Stimulated activated naive CD8-positive, alpha-beta T cell treated with anti-CD3 and anti-CD28 coated beads, Interleukin-15, Interleukin-2, amounts not matched to agents 100 ng/mL and 50 ng/mL, for 24 hours (primary cell): Measurements from ENCODE around the gene PODN.

ENCODE experiments used
- H3K27ac Mint-ChIP-seq: one replicate; pipeline ENCODE4 v1.8.0; 2021; ENCODE audit warnings: mild to moderate bottlenecking, mixed read lengths
- H3K27me3 Mint-ChIP-seq: one replicate; pipeline ENCODE4 v1.8.0; 2021; ENCODE audit warnings: mixed read lengths
- H3K36me3 Mint-ChIP-seq: one replicate; pipeline ENCODE4 v1.8.0; 2021; ENCODE audit warnings: low read depth, mixed read lengths
- H3K4me1 Mint-ChIP-seq: one replicate; pipeline ENCODE4 v1.8.0; 2021; ENCODE audit warnings: low read depth, mixed read lengths
- H3K4me3 Mint-ChIP-seq: one replicate; pipeline ENCODE4 v1.8.0; 2021; ENCODE audit warnings: mild to moderate bottlenecking, mixed read lengths
- H3K9me3 Mint-ChIP-seq: one replicate; pipeline ENCODE4 v1.8.0; 2021; ENCODE audit warnings: mixed read lengths

The PODN gene

DNA sequence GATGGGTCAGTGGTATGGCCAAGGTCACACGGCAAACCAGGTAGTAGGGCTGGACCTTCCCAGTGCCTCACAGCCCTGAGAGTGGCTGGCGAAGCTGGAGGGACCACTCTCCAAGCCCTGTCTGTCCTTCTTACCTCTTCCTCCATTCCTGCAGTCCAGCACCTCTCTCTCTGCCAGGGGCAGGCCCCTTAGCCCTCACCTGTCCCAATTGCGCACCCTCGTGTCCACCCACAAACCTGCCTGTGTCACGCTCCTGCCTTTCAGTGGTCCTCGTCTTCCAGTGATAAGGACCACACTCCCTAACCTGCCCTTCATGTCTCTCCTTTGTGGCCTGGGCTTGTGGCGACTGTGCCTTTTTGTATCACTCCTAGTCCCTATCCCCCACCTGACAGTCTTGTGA, 3.4 kb downstream of the PODN start:
- Mint-ChIP-seq H3K27ac (no peak overlapping the region), H3K4me3 (no peak overlapping the region), H3K36me3 (no peaks in the 10 kb centered on the region), H3K27me3 (peaks cover 39% of the 10 kb centered on the region), H3K4me1 (no peaks in the 10 kb centered on the region), H3K9me3 (no peaks in the 10 kb centered on the region)

DNA sequence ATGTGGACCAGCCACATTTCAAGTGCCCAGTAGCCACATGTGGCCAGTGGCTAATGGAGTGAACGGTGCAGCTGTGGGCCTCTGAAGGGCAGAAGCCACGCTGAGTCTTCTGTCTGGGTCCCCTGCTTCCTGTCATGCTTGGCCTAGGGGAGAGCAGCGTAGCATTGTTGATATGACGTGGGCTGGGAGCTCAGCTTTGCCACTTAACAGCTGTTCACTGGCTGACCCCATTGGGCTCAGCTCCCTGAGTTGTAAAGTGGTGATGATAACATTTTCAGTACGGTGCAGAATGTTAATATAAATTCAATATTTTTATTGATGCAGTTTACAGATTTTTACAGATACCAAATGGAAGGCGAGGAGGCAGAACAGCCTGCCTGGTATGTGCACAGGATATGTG, 4.5 kb downstream of the PODN start:
- Mint-ChIP-seq H3K4me1 (no peaks in the 10 kb centered on the region), H3K27ac (no peak overlapping the region), H3K9me3 (no peaks in the 10 kb centered on the region)

DNA sequence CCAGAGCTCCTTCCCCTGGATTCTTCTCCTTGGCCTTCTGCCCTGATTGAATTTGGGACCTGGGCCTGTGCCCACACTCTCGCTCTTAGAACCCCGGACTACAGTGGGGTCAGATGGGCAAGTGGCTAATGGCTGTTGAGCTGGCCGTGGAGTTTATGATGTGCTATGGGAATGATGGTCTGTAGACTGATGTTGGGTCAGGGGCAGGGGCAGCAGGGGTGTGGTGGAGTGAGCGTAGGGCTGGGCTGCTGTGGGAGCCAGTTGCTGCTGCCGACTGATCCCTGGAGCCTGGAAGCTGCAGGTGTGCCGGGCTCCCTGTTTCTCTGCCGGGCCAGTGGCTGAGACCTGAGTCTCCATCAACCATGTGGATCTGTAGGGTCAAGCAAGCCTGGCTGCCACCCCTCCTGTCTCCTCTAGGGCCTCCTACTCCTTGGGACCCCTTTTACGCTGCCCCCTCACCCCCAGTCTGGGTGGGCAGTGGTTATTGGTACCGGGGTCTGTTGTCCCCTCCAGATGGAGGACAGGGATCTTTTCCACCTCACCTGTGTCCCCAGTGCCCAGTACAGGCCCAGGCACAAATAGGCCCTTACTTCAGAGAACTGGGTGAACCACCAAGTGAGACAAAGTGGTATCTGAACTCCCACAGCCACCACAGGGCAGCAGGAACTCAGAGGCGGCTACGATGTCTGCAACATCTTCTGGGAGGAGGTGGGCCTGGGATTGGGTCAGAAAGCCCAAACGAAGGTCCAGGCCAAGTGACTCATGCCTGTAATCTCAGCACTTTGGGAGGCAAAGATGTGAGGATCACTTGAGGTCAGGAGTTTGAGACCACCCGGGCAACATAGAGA, 5.1 kb downstream of the PODN start:
- Mint-ChIP-seq H3K27me3 (peaks cover 25% of the 10 kb centered on the region), H3K27ac (no peak overlapping the region), H3K36me3 (no peaks in the 10 kb centered on the region), H3K4me3 (no peak overlapping the region), H3K4me1 (no peaks in the 10 kb centered on the region), H3K9me3 (no peaks in the 10 kb centered on the region)

More for the DNA sequence above, 4.5 kb downstream of the PODN start:
- Mint-ChIP-seq H3K27me3 (peaks cover 28% of the 10 kb centered on the region), H3K4me3 (no peak overlapping the region), H3K36me3 (no peaks in the 10 kb centered on the region)

DNA sequence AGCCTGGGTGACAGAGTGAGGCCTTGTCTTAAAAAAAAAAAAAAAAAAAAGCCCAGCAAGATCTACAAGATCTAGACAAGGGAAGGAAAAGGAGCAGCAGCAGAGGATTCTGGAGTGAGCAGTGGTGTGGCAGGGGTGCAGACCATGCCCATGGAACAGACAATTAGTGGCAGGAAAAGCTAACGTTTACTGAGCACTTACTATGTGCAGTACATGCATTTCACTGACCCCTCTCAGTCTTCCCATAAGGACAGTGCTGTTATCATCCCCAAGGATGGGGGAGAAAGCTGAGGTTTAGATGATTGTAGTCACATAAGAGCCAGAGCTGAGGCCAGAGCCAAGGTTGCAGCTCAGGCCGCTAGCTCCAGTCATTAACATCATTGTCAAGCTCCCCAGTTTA, 5.9 kb downstream of the PODN start:
- Mint-ChIP-seq H3K9me3 (no peaks in the 10 kb centered on the region), H3K4me3 (no peak overlapping the region), H3K4me1 (no peaks in the 10 kb centered on the region), H3K36me3 (no peaks in the 10 kb centered on the region), H3K27me3 (peaks cover 24% of the 10 kb centered on the region), H3K27ac (no peak overlapping the region)

DNA sequence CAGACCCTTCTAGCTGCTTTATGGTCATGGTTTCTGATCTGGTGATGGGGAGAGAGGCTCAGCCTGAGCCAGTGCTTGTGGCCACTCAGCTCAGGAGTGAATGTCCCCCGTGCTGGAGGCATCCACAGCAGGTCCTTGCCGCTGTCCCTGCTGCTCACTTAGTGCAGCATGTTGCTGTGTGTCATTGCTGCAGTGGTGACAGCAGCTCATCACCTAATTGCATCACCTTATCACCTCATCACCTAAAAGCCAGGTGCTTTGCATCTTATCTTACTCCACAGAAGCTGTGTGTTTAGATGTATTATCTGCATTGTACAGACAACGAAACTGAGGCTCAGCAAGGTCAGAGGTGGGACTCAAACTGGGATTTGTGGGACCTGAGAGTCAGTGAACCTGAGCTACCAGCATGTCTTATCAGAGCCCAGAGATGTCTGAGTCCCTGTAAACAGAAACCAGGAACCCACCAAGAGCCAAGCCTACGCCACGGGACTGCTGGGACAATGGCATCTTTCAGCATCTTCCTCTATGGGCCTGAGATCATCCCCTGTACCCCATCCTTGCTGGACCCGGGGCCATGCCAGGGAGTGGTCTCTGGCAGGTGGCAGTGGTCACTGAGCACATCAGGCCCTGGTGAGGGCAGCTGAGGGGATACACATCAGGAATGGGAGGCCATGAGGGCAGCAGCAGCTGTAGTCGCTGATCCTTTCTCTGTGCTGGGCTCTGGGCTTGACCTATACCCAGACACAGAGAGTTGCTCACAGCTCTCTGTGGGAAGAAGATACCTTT, 6.5 kb downstream of the PODN start:
- no peaks in the 10 kb centered on the region for H3K9me3 Mint-ChIP-seq
- no peak overlapping the region for H3K27ac Mint-ChIP-seq
- H3K4me3 Mint-ChIP-seq = no peak overlapping the region
- H3K36me3 Mint-ChIP-seq = no peaks in the 10 kb centered on the region
- H3K27me3 Mint-ChIP-seq = peaks cover 18% of the 10 kb centered on the region
- H3K4me1 Mint-ChIP-seq = no peaks in the 10 kb centered on the region

DNA sequence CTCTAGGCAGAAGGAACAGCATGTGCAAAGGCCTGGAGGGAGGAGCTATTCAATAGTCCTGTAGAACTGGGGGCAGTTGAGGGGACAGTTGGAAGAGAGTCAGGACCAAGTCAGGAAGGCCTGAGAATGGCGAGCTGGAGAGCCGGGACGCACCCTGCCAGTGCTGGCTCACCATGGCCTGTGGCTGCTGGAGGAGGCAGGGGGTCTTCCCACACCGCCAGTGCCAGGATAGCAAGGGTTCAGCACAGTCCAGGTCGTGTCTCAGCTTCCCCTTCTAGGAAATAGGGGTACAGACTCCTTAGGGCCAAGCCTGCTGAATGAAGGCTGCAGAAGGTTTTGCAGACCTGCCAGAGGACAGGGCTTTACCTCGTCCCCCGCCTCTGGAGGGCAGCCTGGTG, 7.3 kb downstream of the PODN start:
- no peak overlapping the region for H3K4me3 Mint-ChIP-seq
- no peaks in the 10 kb centered on the region for H3K4me1 Mint-ChIP-seq
- peaks cover 11% of the 10 kb centered on the region for H3K27me3 Mint-ChIP-seq
- no peak overlapping the region for H3K27ac Mint-ChIP-seq
- no peaks in the 10 kb centered on the region for H3K9me3 Mint-ChIP-seq
- H3K36me3 Mint-ChIP-seq = no peaks in the 10 kb centered on the region

DNA sequence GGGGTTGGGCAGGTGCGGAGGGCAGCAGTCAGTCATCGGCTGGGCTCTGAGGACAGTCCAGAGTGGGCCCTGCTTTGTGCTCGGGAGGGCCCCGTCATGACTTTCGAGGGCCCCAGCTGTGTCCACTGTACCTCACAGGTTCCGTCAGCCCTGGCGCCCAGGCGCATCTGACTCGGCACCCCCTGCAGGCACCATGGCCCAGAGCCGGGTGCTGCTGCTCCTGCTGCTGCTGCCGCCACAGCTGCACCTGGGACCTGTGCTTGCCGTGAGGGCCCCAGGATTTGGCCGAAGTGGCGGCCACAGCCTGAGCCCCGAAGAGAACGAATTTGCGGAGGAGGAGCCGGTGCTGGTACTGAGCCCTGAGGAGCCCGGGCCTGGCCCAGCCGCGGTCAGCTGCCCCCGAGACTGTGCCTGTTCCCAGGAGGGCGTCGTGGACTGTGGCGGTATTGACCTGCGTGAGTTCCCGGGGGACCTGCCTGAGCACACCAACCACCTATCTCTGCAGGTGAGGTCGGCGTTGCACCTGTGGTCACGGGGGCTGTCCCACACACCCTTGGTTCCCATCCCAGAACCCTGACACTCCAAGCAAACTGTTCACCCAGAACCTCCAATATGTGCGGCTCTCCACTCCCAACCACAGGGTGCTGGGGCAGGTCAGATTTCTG, 7.8 kb downstream of the PODN start:
- peaks cover 7% of the 10 kb centered on the region for H3K27me3 Mint-ChIP-seq
- H3K36me3 Mint-ChIP-seq = no peaks in the 10 kb centered on the region
- H3K4me3 Mint-ChIP-seq = no peak overlapping the region
- H3K4me1 Mint-ChIP-seq = no peaks in the 10 kb centered on the region
- H3K27ac Mint-ChIP-seq = no peak overlapping the region
- H3K9me3 Mint-ChIP-seq = no peaks in the 10 kb centered on the region

DNA sequence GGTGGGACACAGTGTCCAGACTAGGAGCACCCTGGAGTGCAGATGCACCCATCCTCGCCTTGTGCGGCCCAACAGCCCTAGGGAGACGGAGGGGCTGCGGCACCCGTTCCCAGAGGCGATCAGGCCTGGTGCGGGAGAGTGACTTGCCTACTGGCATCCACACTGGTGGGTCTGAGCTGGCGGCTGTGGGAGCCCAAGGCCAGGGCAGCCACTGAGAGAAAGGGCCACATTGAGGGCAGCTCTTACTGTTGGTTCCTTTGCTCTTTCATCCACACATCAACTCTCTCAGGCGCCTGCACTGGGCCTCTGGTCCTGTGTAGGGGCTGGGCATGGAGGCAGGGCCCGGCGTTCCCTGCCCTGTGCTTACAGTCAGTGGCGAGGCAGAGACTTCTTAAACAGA, 8.6 kb downstream of the PODN start:
- Mint-ChIP-seq H3K27ac (no peak overlapping the region), H3K36me3 (no peaks in the 10 kb centered on the region), H3K9me3 (no peaks in the 10 kb centered on the region), H3K4me3 (no peak overlapping the region), H3K4me1 (no peaks in the 10 kb centered on the region), H3K27me3 (peaks cover 2% of the 10 kb centered on the region)

DNA sequence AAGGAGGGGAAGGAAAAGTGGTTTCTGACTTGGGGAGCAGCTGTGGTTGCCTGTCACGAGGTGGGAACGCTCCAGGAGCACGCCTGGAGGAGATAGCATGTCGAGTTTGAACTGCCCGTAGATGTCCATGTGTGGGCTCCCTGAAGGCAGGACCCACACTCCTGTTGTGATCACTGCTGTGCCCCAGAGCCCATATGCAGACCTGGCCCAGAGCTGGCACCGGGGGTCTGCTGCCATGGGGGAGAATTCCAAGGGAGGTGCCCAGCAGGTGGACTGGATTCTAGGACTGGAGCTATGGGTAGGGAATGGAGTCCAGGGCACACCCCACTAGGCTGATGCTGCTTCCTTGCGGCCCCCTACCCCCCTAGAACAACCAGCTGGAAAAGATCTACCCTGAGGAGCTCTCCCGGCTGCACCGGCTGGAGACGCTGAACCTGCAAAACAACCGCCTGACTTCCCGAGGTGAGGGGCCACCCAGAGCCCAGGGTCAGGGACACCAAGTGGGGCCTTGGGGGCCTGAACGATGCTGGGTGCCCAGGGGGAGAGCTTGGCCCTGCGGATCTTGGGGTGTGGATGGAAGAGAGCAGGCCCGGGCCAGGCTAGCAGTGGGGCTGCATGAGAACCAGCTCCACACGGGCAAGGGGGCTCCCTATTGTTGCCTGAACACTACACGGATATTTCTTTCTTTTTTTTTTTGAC, 9.3 kb downstream of the PODN start:
- H3K27me3 Mint-ChIP-seq = no peaks in the 10 kb centered on the region
- no peaks in the 10 kb centered on the region for H3K4me1 Mint-ChIP-seq
- no peaks in the 10 kb centered on the region for H3K36me3 Mint-ChIP-seq
- H3K27ac Mint-ChIP-seq = no peak overlapping the region
- H3K4me3 Mint-ChIP-seq = no peak overlapping the region
- H3K9me3 Mint-ChIP-seq = no peaks in the 10 kb centered on the region

DNA sequence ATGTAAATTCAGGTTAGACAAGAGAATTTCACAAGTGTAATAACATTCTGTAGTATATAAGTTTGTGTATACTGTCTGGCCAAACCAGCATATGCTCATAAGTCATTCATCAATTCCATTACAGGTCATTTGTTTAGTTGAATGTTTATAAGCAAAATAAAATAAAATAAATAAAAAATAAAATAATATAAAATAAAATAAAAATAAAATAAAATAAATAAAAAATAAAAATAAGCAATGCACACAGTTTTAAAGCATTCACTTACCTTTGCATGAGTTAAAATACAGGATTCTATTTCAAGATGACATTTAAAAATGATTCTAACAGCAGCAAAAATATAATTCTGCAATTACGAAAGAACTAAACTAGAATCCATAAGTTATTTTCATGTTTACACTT, 9.9 kb downstream of the PODN start:
- no peaks in the 10 kb centered on the region for H3K36me3 Mint-ChIP-seq
- no peak overlapping the region for H3K27ac Mint-ChIP-seq
- H3K27me3 Mint-ChIP-seq = no peaks in the 10 kb centered on the region
- H3K4me1 Mint-ChIP-seq = no peaks in the 10 kb centered on the region
- no peaks in the 10 kb centered on the region for H3K9me3 Mint-ChIP-seq
- no peak overlapping the region for H3K4me3 Mint-ChIP-seq

DNA sequence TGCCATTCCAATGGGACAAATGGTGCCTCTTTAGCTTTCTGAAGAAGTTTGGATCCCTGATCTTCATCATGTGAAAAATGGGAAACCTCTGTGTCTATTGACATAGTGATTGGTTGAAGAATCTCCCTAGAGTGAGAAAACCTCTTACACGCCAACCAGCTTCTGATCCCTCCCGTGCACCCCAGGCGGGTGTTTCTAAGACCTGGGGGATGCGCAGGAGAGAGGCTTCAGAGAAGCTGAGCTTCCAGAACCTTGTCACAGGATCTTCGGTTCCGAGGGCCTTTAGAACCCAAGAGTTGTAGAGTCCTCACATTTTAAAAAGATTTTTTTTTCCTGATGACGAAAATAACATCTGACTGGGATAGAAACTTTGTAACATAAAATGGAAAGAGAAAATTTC, 11.3 kb downstream of the PODN start:
- no peak overlapping the region for H3K4me3 Mint-ChIP-seq
- H3K4me1 Mint-ChIP-seq = no peaks in the 10 kb centered on the region
- H3K27me3 Mint-ChIP-seq = no peaks in the 10 kb centered on the region
- H3K27ac Mint-ChIP-seq = no peak overlapping the region
- no peaks in the 10 kb centered on the region for H3K9me3 Mint-ChIP-seq
- no peaks in the 10 kb centered on the region for H3K36me3 Mint-ChIP-seq

DNA sequence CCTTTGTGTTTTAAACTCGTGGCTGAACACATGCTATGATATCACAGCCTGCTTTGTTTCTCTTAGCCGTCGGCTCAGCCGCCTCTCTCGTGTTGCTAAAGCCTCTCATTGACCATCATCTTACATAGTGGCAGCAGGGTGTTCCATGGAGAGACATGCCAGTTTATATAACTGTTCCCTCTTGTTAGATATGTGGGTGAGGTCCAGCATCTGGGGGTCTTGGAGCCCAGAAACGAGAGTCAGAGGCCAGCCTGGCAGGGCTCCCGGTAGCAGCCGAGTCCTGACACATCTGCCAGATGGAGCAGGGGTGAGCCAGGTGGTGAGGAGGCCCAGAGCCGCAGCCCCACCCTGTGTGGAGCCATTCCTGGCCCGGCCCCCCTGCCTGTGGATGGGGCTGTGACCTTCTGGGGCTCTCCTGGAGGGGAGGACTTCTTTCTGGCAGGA, 11.9 kb downstream of the PODN start:
- Mint-ChIP-seq H3K9me3 (no peaks in the 10 kb centered on the region), H3K4me3 (no peak overlapping the region), H3K27ac (no peak overlapping the region), H3K27me3 (no peaks in the 10 kb centered on the region), H3K36me3 (no peaks in the 10 kb centered on the region), H3K4me1 (no peaks in the 10 kb centered on the region)

DNA sequence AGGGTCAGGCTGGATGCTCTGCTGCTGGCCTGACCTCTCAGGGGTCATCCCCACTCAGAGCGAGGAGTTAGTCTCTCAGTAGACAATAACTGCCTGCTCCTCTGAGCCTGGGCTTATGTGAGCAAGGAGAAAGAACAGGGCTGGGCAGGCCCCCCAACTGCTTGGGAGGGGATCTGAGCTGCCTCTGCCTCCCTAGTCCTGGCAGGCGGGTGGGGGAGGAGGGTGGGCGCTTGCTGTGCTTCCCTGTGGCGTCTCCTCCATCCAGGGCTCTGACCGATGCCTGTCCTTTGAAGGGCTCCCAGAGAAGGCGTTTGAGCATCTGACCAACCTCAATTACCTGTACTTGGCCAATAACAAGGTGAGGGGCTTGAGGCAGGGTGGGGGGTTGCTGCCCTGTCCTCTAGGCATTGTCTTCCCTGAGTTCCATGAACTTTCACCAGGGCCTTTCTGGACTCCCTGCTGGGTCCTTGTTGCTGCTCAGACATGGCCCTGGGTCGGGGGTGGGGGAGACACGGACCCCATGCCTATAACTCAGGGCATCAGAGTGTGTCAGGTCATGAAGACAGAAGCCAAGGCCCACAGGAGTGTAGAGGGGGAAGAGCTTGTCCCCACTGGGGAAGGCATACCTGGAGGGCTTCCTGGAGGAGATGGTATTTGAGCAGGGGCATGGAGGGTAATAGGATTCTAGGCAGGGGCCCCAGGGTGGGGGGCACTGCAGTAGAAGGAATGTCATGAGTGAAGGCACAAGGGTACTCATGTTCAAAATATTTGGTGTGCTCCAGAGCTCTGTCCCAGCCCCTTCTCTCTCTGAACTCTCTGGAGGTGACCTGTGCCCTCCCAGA, 12.5 kb downstream of the PODN start:
- Mint-ChIP-seq H3K4me3 (no peak overlapping the region), H3K27ac (no peak overlapping the region), H3K4me1 (no peaks in the 10 kb centered on the region), H3K36me3 (no peaks in the 10 kb centered on the region), H3K9me3 (no peaks in the 10 kb centered on the region), H3K27me3 (no peaks in the 10 kb centered on the region)

DNA sequence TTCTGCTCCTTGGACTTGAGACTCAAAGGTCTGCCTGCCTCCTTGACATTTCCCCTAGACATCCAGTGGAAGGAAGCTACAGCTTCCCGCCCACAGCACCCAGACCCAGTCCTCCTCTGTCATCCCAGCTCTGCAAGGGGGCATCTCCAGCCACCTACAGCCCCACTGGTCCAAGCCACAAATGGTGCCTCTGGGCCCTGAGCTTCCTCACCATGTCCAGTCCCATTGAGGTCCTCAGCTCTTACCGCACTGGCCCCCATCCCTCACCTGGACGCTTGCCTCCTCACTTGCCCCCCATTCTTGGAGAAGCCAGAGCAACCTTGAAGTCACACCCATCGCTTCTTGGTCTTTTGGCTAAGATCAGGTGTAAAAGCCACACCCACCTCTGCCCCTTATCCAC, 13.2 kb downstream of the PODN start:
- Mint-ChIP-seq H3K27me3 (no peaks in the 10 kb centered on the region), H3K36me3 (no peaks in the 10 kb centered on the region)

More for the DNA sequence above, 13.2 kb downstream of the PODN start:
- Mint-ChIP-seq H3K4me3 (no peak overlapping the region), H3K9me3 (no peaks in the 10 kb centered on the region), H3K4me1 (no peaks in the 10 kb centered on the region), H3K27ac (no peak overlapping the region)
